Hepatocyte (in vitro differentiated cells): ENCODE data around the gene NLRP13.

ENCODE experiments used
- CTCF ChIP-seq: fragments of 200-600 bp; sonication (generic); IDR thresholded peaks from 2 replicates; pipeline ENCODE4 v1.5.1; 2016; ENCODE audit warnings: antibody characterized with exemption, mild to moderate bottlenecking; ENCODE audit not compliant: poor library complexity
- EZH2 ChIP-seq: fragments of 200-600 bp; sonication (generic); IDR thresholded peaks from 2 replicates; pipeline ENCODE4 v1.6.1; 2016; ENCODE audit warnings: antibody characterized with exemption, mild to moderate bottlenecking, borderline replicate concordance

DNA sequence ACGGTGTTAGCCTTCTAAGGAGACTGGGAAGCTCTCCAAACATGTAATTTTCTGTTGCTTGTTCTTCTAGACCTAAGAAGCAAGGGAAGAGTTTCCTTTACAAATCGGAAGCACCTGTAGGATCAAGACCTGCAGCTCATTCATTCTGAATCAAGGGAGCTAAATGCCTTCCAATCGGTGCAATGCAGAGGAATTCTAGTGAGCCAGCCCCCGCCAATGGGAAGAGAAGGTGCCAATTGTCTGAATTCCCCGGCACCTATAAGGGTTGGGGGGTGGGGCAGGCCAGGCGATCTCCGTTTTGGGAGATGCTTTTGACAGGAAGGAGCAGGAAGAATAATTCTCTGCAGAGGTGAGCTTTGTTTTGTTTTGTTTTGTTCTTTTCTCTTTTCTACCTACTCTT, 7.1 kb upstream of the NLRP13 start:
- no peak for TF ChIP-seq EZH2
- no peak for TF ChIP-seq CTCF
